ENCODE measurements around the gene ADGRG3.
"Not testable (repeated sequence)": the region's sequence is repeated elsewhere in the genome, so short reads cannot be mapped to it uniquely, and the experiment has no call there.

The ADGRG3 gene

GRCh38 chr16:57699481-57699880, 31.4 kb downstream of the ADGRG3 start:
- no peak for DNase-seq

- DNase-seq = no peak
These were observed 31.8 kb downstream of the ADGRG3 start for GRCh38 chr16:57699899-57700298.

GRCh38 chr16:57700781-57701551, 32.9 kb downstream of the ADGRG3 start:
- no peak for DNase-seq

GRCh38 chr16:57701759-57702371, 33.8 kb downstream of the ADGRG3 start:
- no peak for DNase-seq

- no peak for DNase-seq
These were observed 35.4 kb downstream of the ADGRG3 start for GRCh38 chr16:57703416-57704010.

GRCh38 chr16:57704011-57704904, 36.2 kb downstream of the ADGRG3 start:
- no peak for DNase-seq

- DNase-seq = no peak
These were observed 37.1 kb downstream of the ADGRG3 start for GRCh38 chr16:57704905-57705852.

GRCh38 chr16:57706717-57707116, 38.6 kb downstream of the ADGRG3 start:
- DNase-seq = no peak

GRCh38 chr16:57707331-57707730, 39.2 kb downstream of the ADGRG3 start:
- DNase-seq = no peak

GRCh38 chr16:57708168-57708567, 40.1 kb downstream of the ADGRG3 start:
- DNase-seq = no peak

GRCh38 chr16:57709663-57710062, 41.6 kb downstream of the ADGRG3 start:
- no peak for DNase-seq

- DNase-seq = no peak
These were observed 43.2 kb downstream of the ADGRG3 start for GRCh38 chr16:57711346-57711745.

- DNase-seq = no peak
These were observed 43.9 kb downstream of the ADGRG3 start for GRCh38 chr16:57711993-57712392.

GRCh38 chr16:57712569-57712968, 44.5 kb downstream of the ADGRG3 start:
- DNase-seq = not testable (repeated sequence)

- DNase-seq = no peak
These were observed 45.5 kb downstream of the ADGRG3 start for GRCh38 chr16:57713596-57713995.

- DNase-seq = no peak
These were observed 45.9 kb downstream of the ADGRG3 start for GRCh38 chr16:57714047-57714446.

- peak; percentile 39 for DNase-seq
These were observed 52.1 kb downstream of the ADGRG3 start for GRCh38 chr16:57720142-57720575.

GRCh38 chr16:57721356-57722209, 53.5 kb downstream of the ADGRG3 start:
- no peak for DNase-seq

- no peak for DNase-seq
These were observed 54.0 kb downstream of the ADGRG3 start for GRCh38 chr16:57722210-57722499.

GRCh38 chr16:57722651-57723050, 54.5 kb downstream of the ADGRG3 start:
- DNase-seq = no peak

GRCh38 chr16:57723170-57723569, 55.1 kb downstream of the ADGRG3 start:
- DNase-seq = no peak
